ENCODE results near the gene TAGLN3. TPM values are rescaled to one million over a fixed set of nuclear protein-coding genes. Genes with fewer than 3 reads are reported as not detected.

TAGLN3 gene
- total and polyA plus RNA-seq, 2 donors (not counting 1 experiment from before 2014, with no cell fraction given): 0.10 to 0.33 TPM

DNA sequence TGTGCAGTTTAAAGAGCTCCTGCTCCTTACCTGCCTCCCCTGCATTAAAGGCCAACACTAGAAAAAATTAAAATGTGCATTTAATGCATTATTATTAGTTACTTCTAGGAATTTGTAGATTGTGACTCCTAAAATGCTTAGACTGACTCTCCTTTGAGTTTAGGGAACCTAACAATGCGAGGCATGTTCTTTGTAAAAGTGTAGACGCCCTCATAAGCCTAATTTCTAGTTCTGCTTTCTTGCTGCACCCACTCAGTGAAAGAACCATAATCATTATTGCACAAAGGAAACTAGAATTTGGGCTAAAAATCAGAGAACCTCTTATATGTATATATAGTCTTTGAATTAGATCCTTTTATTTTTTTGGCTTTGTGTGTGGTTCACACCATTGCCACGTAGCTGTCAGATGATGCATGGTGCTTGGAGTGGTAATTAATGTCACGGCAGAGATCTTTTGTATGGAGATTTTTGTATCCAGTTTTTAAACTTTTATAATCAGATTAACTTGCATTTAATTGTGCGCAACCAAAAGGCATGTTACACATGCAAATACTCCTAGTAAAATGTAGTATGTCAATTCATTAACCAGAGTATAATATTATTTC is 19.2 kb upstream of the TAGLN3 start:
- TF ChIP-seq EZH2 (IDR thresholded peaks at IDR 0.05; ENCODE audit: low read length, missing control alignments): no peak
- TF ChIP-seq, protein P1, sequence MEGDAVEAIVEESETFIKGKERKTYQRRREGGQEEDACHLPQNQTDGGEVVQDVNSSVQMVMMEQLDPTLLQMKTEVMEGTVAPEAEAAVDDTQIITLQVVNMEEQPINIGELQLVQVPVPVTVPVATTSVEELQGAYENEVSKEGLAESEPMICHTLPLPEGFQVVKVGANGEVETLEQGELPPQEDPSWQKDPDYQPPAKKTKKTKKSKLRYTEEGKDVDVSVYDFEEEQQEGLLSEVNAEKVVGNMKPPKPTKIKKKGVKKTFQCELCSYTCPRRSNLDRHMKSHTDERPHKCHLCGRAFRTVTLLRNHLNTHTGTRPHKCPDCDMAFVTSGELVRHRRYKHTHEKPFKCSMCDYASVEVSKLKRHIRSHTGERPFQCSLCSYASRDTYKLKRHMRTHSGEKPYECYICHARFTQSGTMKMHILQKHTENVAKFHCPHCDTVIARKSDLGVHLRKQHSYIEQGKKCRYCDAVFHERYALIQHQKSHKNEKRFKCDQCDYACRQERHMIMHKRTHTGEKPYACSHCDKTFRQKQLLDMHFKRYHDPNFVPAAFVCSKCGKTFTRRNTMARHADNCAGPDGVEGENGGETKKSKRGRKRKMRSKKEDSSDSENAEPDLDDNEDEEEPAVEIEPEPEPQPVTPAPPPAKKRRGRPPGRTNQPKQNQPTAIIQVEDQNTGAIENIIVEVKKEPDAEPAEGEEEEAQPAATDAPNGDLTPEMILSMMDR (conservative IDR thresholded peaks at IDR 0.05 in 1 of 2, IDR thresholded peaks at IDR 0.05 in 1 of 2; ENCODE audit: low read depth in 1 of 2, low read length in 2 of 2): no peak
- Histone ChIP-seq H3K27ac (ENCODE audit: insufficient read depth, low read length) (peak overlapping the region; percentile 42), H3K4me3 (replicated peaks in 1 of 4; ENCODE audit: control extremely low read depth in 1 of 4, insufficient read depth in 1 of 4, low read depth in 3 of 4, low read length in 4 of 4) (peak overlapping the region; percentile 63 to 89 (median 80)), H3K79me2 (ENCODE audit: control insufficient read depth, insufficient read depth, low read length) (peaks cover 23% of the 10 kb centered on the region), H2AFZ (ENCODE audit: low read length) (peak overlapping the region; percentile 93), H3K27me3 (ENCODE audit: control insufficient read depth, insufficient read depth, low read length) (no peaks in the 10 kb centered on the region), H3K36me3 (ENCODE audit: control insufficient read depth, insufficient read depth, low read length) (no peaks in the 10 kb centered on the region), H3K9me3 (ENCODE audit: control insufficient read depth, insufficient read depth, low read depth, low read length) (no peaks in the 10 kb centered on the region), H4K20me1 (ENCODE audit: control insufficient read depth, extremely low read depth, insufficient read depth, low read length) (no peaks in the 10 kb centered on the region), H3K4me1 (ENCODE audit: control insufficient read depth, extremely low read depth, insufficient read depth, low read length) (no peaks in the 10 kb centered on the region), H3K4me2 (ENCODE audit: extremely low read depth, insufficient read depth, low read length) (peak overlapping the region; percentile 74), H3K9ac (ENCODE audit: insufficient read depth, low read length) (peak overlapping the region; percentile 33)
- peak; percentile 28 to 44 for DNase-seq (ENCODE audit: low read depth in 2 of 2)

- peak overlapping the region; percentile 1 for H3K4me2 ChIP-seq (ENCODE audit: extremely low read depth, insufficient read depth, low read length)
- TF ChIP-seq EZH2 (IDR thresholded peaks at IDR 0.05; ENCODE audit: low read length, missing control alignments): no peak
- TF ChIP-seq, protein P1 (conservative IDR thresholded peaks at IDR 0.05 in 1 of 2, IDR thresholded peaks at IDR 0.05 in 1 of 2; ENCODE audit: low read depth in 1 of 2, low read length in 2 of 2): no peak
- no peak overlapping the region for H3K27ac ChIP-seq (ENCODE audit: insufficient read depth, low read length)
- no peaks in the 10 kb centered on the region for H3K9me3 ChIP-seq (ENCODE audit: control insufficient read depth, insufficient read depth, low read depth, low read length)
- H3K4me1 ChIP-seq (ENCODE audit: control insufficient read depth, extremely low read depth, insufficient read depth, low read length): no peaks in the 10 kb centered on the region
- H3K79me2 ChIP-seq (ENCODE audit: control insufficient read depth, insufficient read depth, low read length): peaks cover 23% of the 10 kb centered on the region
- no peaks in the 10 kb centered on the region for H3K27me3 ChIP-seq (ENCODE audit: control insufficient read depth, insufficient read depth, low read length)
- no peak overlapping the region for H3K9ac ChIP-seq (ENCODE audit: insufficient read depth, low read length)
- no peaks in the 10 kb centered on the region for H3K36me3 ChIP-seq (ENCODE audit: control insufficient read depth, insufficient read depth, low read length)
- H4K20me1 ChIP-seq (ENCODE audit: control insufficient read depth, extremely low read depth, insufficient read depth, low read length): no peaks in the 10 kb centered on the region
- H2AFZ ChIP-seq (ENCODE audit: low read length): no peak overlapping the region
- no peak for DNase-seq (ENCODE audit: low read depth in 2 of 2)
- H3K4me3 ChIP-seq (replicated peaks in 1 of 4; ENCODE audit: control extremely low read depth in 1 of 4, insufficient read depth in 1 of 4, low read depth in 3 of 4, low read length in 4 of 4): peak overlapping the region in 2 of 4 experiments; percentile 15 to 27
Observed at GRCh38 chr3:111980716-111981456, 17.8 kb upstream of the TAGLN3 start.

- Histone ChIP-seq H3K4me3 (replicated peaks in 1 of 4; ENCODE audit: control extremely low read depth in 1 of 4, insufficient read depth in 1 of 4, low read depth in 3 of 4, low read length in 4 of 4) (peak overlapping the region in 2 of 4 experiments; percentile 6 to 27), H3K4me1 (ENCODE audit: control insufficient read depth, extremely low read depth, insufficient read depth, low read length) (no peaks in the 10 kb centered on the region), H3K27me3 (ENCODE audit: control insufficient read depth, insufficient read depth, low read length) (no peaks in the 10 kb centered on the region), H3K36me3 (ENCODE audit: control insufficient read depth, insufficient read depth, low read length) (no peaks in the 10 kb centered on the region), H3K27ac (ENCODE audit: insufficient read depth, low read length) (no peak overlapping the region), H3K9ac (ENCODE audit: insufficient read depth, low read length) (no peak overlapping the region), H3K79me2 (ENCODE audit: control insufficient read depth, insufficient read depth, low read length) (peaks cover 23% of the 10 kb centered on the region), H2AFZ (ENCODE audit: low read length) (no peak overlapping the region), H4K20me1 (ENCODE audit: control insufficient read depth, extremely low read depth, insufficient read depth, low read length) (no peaks in the 10 kb centered on the region), H3K9me3 (ENCODE audit: control insufficient read depth, insufficient read depth, low read depth, low read length) (no peaks in the 10 kb centered on the region), H3K4me2 (ENCODE audit: extremely low read depth, insufficient read depth, low read length) (peak overlapping the region; percentile 1)
- TF ChIP-seq, protein P1 (conservative IDR thresholded peaks at IDR 0.05 in 1 of 2, IDR thresholded peaks at IDR 0.05 in 1 of 2; ENCODE audit: low read depth in 1 of 2, low read length in 2 of 2): no peak
- TF ChIP-seq EZH2 (IDR thresholded peaks at IDR 0.05; ENCODE audit: low read length, missing control alignments): no peak
- no peak for DNase-seq (ENCODE audit: low read depth in 2 of 2)
Observed at GRCh38 chr3:111981457-111981763, 17.3 kb upstream of the TAGLN3 start.
